ENCODE data around the gene CEP44.

GRCh38 chr4:174286870-174287269 is 3.2 kb downstream of the CEP44 start:
- TF ChIP-seq CTCF (IDR thresholded peaks at IDR 0.05; ENCODE audit: low read depth, low read length, missing input control) (no peak), GABPA (IDR thresholded peaks at IDR 0.05 in 1 of 2, conservative IDR thresholded peaks at IDR 0.05 in 1 of 2) (no peak), ATF3 (IDR thresholded peaks at IDR 0.05) (no peak), MAX (IDR thresholded peaks at IDR 0.05) (no peak)

All from liver (tissue), 3 donors.